GM12864 (cell line): Measurements from ENCODE around the gene AP4S1.
"Not testable (repeated sequence)": the region's sequence is repeated elsewhere in the genome, so short reads cannot be mapped to it uniquely, and the experiment has no call there.

ENCODE experiments used
- DNase-seq: peaks from one replicate; pipeline ENCODE4 v3.0.0-alpha.2; 2011; ENCODE audit warnings: low read depth
- H3K4me3 ChIP-seq: 2 replicates; pipeline ENCODE4 v1.5.1; 2011; ENCODE audit warnings: mild to moderate bottlenecking, low read depth, low read length, control low read depth
- CTCF ChIP-seq: IDR thresholded peaks from 2 replicates; pipeline ENCODE4 v1.5.1; 2011; ENCODE audit warnings: low read depth, mild to moderate bottlenecking, moderate library complexity, low read length, control low read depth, inconsistent platforms; ENCODE audit errors: missing control alignments

The AP4S1 gene

DNA sequence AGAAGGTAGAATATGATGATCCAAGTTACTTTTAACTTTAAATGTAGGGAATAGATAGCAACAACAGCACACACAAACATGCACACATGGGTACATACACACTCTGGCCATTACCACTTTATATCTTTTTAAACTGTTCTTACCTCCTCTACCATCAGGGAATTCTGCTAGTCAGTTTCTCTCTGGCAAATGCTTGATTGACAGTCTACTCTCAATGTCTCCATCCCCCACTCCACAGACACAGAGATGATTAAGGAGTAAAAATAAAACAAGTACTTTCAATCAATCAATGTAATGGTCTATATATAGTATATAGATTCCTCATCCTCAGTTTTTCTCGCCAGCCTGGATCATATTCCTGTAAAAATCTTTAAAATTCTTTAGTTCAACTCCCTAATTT is 16.9 kb downstream of the AP4S1 start:
- H3K4me3 ChIP-seq: no peak overlapping the region
- no peak for DNase-seq
- TF ChIP-seq CTCF: no peak

DNA sequence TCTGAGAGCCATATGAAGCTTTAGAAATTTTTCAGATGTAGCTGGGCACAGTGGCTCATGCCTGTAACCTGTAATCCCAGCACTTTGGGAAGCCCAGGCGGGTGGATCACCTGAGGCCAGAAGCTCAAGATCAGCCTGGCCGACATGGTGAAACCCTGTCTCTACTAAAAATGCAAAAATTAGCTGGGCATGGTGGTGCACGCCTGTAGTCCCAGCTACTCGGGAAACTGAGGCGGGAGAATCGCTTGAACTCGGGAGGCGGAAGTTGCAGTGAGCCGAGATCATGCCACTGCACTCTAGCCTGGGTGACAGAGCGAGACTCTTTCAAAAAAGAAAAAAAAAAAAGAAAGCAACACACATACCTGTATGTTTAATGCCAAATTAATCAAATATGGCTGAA is 17.4 kb downstream of the AP4S1 start:
- DNase-seq, H3K4me3 ChIP-seq: not testable (repeated sequence)

DNA sequence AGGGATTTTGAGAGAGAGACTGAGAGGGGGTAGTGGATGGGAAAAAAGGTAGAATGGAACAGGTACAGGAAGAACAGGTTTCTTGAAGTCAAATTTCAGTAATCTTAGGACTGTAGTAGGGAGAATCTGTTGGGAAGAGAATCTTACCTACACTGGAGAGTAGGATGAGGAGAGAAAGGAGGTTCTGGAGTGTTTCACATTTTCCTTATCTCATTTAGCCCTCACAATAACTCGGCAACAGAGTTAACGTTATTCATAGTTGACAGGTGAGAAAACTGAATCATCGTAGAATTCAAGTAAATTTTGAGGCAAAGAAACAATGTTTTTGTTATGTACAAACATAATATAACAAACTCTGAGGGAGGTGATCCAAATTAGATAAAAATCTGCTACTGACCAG is 17.9 kb downstream of the AP4S1 start:
- H3K4me3 ChIP-seq: no peak overlapping the region
- DNase-seq: no peak
- TF ChIP-seq CTCF: no peak

DNA sequence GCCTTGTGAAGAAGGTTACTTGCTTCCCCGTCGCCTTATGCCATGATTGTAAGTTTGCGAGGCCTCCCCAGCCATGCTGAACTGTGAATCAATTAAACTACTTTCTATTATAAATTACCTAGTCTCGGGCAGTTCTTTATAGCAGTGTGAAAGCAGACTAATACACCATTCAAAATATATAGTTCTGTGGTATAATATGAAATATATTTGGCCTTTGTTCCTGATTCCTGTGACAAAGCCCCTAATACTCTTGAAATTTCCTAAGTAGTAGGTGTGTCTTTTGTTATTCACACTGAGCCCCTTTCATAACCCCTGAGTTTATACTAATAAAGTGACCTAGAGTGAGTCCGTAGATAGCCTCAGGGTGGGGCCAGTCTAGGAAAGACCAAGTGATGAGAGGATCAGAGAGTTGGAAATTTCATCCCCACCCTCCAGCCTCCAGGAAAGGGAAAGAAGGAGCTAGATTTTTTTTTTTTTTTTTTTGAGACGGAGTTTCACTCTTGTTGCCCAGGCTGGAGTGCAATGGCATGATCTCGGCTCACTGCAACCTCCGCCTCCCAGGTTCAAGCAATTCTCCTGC is 20.1 kb downstream of the AP4S1 start:
- no peak for DNase-seq
- TF ChIP-seq CTCF: no peak
- no peak overlapping the region for H3K4me3 ChIP-seq

DNA sequence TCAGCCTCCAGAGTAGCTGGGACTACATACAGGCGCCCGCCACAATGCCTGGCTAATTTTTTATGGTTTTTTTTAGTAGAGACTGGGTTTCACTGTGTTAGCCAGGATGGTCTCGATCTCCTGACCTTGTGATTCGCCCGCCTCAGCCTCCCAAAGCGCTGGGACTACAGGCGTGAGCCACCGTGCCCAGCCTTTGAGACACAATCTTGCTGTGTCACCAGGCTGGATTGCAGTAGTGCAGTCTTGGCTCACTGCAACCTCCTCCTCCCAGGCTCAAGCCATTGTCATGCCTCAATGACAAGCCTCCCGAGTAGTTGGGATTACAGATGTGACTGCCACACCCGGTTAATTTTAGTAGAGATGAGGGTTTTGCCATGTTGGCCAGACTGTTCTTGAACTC is 22.1 kb downstream of the AP4S1 start:
- no peak overlapping the region for H3K4me3 ChIP-seq
- TF ChIP-seq CTCF: no peak
- DNase-seq: no peak

DNA sequence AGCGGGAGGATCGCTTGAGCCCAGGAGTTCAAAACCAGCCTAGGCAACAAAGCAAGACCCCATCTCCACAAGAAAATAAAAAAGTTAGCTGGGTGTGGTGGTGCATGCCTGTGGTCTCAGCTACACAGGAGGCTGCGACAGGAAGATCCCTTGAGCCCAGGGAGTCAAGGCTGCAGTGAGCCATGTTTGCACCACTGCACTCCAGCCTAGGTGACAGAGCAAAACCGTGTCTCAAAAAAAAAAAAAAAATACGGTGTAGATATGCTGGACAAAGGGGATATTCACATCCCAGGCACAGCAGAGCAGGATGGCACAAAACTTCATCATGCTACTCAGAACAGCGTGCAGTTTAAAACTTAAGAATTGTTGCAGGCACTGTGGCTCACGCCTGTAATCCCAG is 25.6 kb downstream of the AP4S1 start:
- no peak overlapping the region for H3K4me3 ChIP-seq
- no peak for DNase-seq
- no peak for TF ChIP-seq CTCF

DNA sequence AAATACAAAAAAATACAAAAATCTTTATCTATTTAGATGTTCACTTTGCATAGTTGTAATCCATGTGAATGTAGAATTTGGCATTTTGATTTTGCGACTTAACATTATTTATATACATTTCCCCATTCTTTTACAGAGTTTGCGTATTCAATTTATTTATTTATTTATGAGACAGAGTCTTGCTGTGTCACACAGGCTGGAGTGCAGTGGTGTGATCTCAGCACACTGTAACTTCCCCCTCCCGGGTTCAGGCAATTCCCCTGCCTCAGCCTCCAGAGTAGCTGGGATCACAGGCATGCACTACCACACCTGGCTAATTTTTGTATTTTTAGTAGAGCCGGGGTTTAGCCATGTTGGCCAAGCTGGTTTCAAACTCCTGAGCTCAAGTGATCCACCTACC is 26.1 kb downstream of the AP4S1 start:
- H3K4me3 ChIP-seq: no peak overlapping the region
- no peak for DNase-seq
- no peak for TF ChIP-seq CTCF

DNA sequence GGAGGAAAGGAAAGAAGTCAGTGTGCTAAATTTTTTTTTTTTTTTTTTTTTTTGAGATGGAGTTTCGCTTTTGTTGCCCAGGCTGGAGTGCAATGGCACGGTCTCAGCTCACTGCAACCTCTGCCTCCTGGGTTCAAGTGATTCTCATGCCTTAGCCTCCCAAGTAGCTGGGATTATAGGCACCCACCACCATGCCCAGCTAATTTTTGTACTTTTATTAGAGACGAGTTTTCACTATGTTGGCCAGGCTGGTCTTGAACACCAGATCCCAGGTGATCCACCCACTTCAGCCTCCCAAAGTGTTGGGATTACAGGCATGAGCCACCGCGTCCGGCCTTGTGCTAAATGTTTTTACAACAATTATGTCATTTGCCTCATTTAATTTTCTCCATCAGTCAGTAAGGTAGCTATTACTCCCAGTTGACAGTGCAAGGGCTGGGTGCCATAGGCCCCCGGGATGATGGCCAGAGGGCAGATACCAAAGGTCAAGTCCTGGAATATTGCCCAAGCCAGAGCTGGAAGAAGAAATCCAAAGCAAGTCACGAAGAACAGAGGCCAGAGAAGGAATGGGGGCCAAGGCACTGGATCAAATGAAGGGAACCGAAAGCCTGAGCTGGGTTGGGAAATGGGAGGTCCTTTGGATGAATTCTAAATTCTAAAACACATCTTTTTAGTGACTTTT is 27.6 kb downstream of the AP4S1 start:
- not testable (repeated sequence) for H3K4me3 ChIP-seq, DNase-seq
